NCI-H2196 (cell line): ENCODE data around the gene SRMS.
A peak's percentile ranks its signal among the peaks of the same experiment; 100 is the strongest.

Experiments used
- DNase-seq: peaks from one replicate; lab custom pipeline; 2025; ENCODE audit not compliant: unreplicated experiment; lab: John Stamatoyannopoulos, UW

SRMS gene

DNA sequence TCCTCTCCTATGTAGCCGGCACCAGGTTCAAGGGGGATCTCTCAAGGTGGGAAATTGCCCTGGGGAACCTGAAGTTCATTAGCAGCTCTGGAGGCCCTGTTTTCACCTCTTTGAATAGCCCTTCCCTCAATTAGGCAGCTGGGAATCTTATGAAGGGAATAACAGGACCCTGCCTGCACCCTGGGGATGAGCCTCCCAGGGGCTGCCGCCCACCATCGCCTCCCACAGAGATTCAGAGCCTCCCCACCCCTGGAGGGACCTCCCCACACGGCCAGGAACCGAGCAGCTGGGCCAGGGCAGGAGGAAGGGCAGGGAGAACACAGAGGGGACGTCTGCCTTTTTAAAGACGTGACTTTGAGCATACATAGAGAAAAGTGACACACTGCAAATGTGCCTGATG lies 44.0 kb downstream of the SRMS start:
- no peak for DNase-seq

DNA sequence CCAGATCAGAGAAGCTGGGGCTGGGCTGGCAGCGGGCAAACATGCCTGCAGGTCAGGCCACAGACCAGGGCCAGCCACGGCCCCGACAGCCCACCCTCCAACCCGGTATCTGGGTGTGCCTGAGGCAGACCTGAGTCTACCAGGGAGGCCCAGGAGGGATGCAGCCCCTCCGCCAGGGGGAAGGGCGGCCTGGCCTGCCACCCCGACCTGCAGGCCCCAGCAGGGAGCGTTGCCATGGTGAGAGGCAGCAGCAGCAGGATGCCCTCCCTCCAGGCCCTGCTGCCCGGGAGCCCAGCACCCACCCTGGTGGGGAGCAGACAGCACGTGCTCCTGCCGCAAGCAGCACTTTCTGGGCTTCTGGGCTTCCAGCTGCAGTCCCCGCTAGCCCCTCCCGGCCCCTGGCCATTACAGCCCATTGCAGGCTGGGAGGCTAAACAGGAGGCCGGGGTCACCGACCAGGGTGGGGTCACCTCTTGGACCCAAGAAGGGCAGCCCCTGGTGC lies 44.8 kb downstream of the SRMS start:
- DNase-seq: no peak

GRCh38 chr20:63501818-63502670 lies 45.5 kb downstream of the SRMS start:
- peak; percentile 90 for DNase-seq

GRCh38 chr20:63500902-63501817 lies 46.4 kb downstream of the SRMS start:
- no peak for DNase-seq

GRCh38 chr20:63500151-63500901 lies 47.2 kb downstream of the SRMS start:
- no peak for DNase-seq

- no peak for DNase-seq
Observed at GRCh38 chr20:63499338-63499969, 48.1 kb downstream of the SRMS start.

DNA sequence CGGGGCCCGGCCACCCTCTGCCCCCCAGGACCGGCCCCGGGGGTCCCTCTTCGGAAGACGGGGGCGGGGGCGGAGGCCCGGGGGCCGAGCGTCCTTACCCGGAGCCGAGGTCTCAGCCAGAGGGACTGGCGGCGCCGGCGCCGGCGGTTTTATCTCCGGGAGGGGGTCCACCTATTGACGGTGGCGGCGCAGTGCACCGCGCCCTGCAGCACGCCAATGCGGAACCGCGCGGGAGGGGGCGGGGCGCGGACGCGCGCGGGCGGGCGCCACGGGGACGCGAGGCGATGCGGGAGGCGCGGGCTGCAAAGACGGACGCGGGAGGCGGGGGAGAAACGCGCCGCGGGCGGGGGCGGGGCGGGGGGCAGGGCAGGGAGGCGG lies 48.6 kb downstream of the SRMS start, which contains the start of gene EEF1A2:
Gene EEF1A2 (minus strand): TSS at position 124 of the 378 bp plus-strand sequence. CDS start 1,320 bp downstream, outside the sequence.
- peak; percentile 65 for DNase-seq

- peak; percentile 45 for DNase-seq
Observed at GRCh38 chr20:63497946-63498935, 49.3 kb downstream of the SRMS start.

GRCh38 chr20:63497138-63497945 lies 50.2 kb downstream of the SRMS start:
- DNase-seq: no peak

- DNase-seq: no peak
Observed at GRCh38 chr20:63496596-63497120, 50.9 kb downstream of the SRMS start.

- DNase-seq: peak; percentile 57
Observed at GRCh38 chr20:63495741-63496595, 51.6 kb downstream of the SRMS start.

GRCh38 chr20:63495167-63495720 lies 52.3 kb downstream of the SRMS start:
- no peak for DNase-seq

DNA sequence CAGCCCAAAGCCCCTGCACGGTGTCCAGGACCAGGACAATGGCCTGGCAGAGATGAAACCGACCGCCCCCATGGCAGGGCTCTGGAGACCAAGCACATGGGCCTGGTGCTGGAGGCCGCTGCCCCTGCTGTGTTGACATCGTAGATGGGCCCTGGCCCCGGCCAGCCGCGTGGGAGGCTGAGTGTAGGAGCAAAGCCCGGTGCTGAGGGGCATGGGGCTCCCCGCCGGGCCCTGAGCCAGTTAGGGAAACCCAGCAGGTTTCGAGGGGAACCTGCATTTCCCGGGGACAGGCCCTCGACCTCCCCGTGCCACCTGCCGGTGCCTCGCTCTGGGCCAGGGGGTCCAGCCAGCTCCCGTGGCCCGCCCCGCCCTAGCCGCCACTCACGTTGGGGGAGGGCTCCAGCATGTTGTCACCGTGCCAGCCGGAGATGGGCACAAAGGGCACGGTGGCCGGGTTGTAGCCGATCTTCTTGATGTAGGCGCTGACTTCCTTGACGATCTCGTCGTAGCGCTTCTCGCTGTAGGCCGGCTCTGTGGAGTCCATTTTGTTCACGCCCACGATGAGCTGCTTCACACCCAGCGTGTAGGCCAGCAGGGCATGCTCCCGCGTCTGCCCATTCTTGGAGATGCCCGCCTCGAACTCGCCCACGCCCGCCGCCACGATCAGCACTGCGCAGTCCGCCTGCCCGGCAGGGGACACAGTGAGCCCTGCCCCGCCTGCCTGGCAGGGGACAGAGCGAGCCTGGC lies 53.0 kb downstream of the SRMS start:
- no peak for DNase-seq

DNA sequence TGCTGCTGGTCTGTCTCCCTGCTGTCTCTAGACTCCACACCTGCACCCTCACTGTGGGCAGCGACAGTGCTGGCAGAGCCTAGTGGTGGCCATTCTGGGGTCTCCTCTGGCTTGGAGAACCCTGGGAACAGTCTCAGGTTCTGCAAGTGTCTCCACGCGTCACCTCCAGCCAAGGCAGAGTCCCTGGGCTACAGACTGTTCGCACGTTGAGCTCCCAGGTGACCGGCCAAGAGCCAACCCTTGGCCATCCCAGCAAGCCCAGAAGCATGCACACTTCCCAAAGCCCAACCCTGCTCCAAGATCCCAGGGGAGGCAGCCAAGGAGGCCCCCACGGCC lies 53.5 kb downstream of the SRMS start:
- DNase-seq: no peak

DNA sequence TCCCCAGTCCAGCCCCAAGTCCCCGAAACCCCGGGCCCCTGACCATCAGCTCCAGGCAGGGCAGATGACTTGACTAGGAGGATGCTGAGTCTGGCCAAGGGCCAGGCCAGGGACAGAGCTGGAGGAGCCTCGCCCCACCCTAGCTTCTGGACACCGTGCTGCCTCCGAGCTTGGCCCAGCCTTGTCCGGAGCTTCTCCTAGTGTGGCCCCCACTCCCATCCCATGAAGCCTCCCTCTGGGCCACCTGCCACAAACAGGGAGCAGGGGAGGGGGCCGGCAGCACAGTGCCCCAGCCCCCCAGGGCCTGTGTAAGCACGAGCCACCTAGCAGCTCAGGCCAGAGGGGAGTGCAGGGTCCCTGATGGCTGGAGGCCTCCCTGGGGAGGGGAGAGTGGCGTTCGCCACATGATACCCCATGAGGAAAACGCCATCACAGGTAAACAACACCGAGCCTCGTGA lies 54.0 kb downstream of the SRMS start:
- no peak for DNase-seq

GRCh38 chr20:63492982-63493381 lies 54.6 kb downstream of the SRMS start:
- no peak for DNase-seq
